ENCODE measurements around the gene FYN. TPM values are rescaled to one million over a fixed set of nuclear protein-coding genes. Genes with fewer than 3 reads are reported as not detected.

Gene FYN
- polyA plus RNA-seq, 1 donor (not counting 4 experiments of a cell fraction or from before 2014, with no cell fraction given), result 24.7 TPM

- no peak overlapping the region for H3K4me2 ChIP-seq (ENCODE audit: control insufficient read depth, extremely low read depth, insufficient read depth, low read depth, low read length)
- TF ChIP-seq EZH2 (IDR thresholded peaks at IDR 0.05; ENCODE audit: low read length) (no peak), CTCF (optimal IDR thresholded peaks at IDR 0.05 in 1 of 3, IDR thresholded peaks at IDR 0.05 in 1 of 3, conservative IDR thresholded peaks at IDR 0.05 in 1 of 3; ENCODE audit: extremely low read depth in 1 of 3, insufficient read depth in 2 of 3, low read length in 3 of 3) (no peak)
- H3K9ac ChIP-seq (ENCODE audit: control insufficient read depth, extremely low read depth, insufficient read depth, low read length), result no peak overlapping the region
- no peaks in the 10 kb centered on the region for H4K20me1 ChIP-seq (ENCODE audit: control insufficient read depth, extremely low read depth, insufficient read depth, low read length)
- no peaks in the 10 kb centered on the region for H3K9me1 ChIP-seq (ENCODE audit: control insufficient read depth, extremely low read depth, insufficient read depth, low read length)
- dilution Hi-C loops (cut with MboI; ENCODE audit: extremely low pct_ligation_motif_present, low sequenced_read_pairs), result no loop called here
- H3K9me3 ChIP-seq (ENCODE audit: control insufficient read depth, low read depth, low read length), result no peaks in the 10 kb centered on the region
- no peak overlapping the region for H2AFZ ChIP-seq (ENCODE audit: control insufficient read depth, low read length)
- H3K79me2 ChIP-seq (ENCODE audit: control insufficient read depth, insufficient read depth, low read length), result no peaks in the 10 kb centered on the region
- no peak for DNase-seq (ENCODE audit: low read depth, low spot score)
- H3K4me1 ChIP-seq (ENCODE audit: control insufficient read depth, extremely low read depth, insufficient read depth, low read length), result no peaks in the 10 kb centered on the region
- no peaks in the 10 kb centered on the region for H3K27me3 ChIP-seq (ENCODE audit: control insufficient read depth, extremely low read depth, insufficient read depth, low read length)
- peaks cover 2 to 16% of the 10 kb centered on the region in 2 experiments for H3K36me3 ChIP-seq (ENCODE audit: control insufficient read depth in 2 of 2, extremely low read depth in 1 of 2, insufficient read depth in 2 of 2, low read length in 2 of 2)
- no peak for FAIRE-seq
- H3K27ac ChIP-seq (ENCODE audit: control insufficient read depth, insufficient read depth, low read length), result no peak overlapping the region
- H3K4me3 ChIP-seq (ENCODE audit: control insufficient read depth in 2 of 3, extremely low read depth in 1 of 3, insufficient read depth in 2 of 3, low read depth in 1 of 3, low read length in 3 of 3), result no peak overlapping the region
Measured at GRCh38 chr6:111686249-111686931, 186.9 kb downstream of the FYN start.

- dilution Hi-C loops (cut with MboI; ENCODE audit: extremely low pct_ligation_motif_present, low sequenced_read_pairs), result no loop called here
Measured at GRCh38 chr6:111685526-111685925, 187.7 kb downstream of the FYN start.

More at GRCh38 chr6:111685526-111685925, 187.7 kb downstream of the FYN start:
- H4K20me1 ChIP-seq (ENCODE audit: control insufficient read depth, extremely low read depth, insufficient read depth, low read length), result no peaks in the 10 kb centered on the region
- H3K4me2 ChIP-seq (ENCODE audit: control insufficient read depth, extremely low read depth, insufficient read depth, low read depth, low read length), result no peak overlapping the region
- H3K9me3 ChIP-seq (ENCODE audit: control insufficient read depth, low read depth, low read length), result no peaks in the 10 kb centered on the region
- no peaks in the 10 kb centered on the region for H3K27me3 ChIP-seq (ENCODE audit: control insufficient read depth, extremely low read depth, insufficient read depth, low read length)
- no peaks in the 10 kb centered on the region for H3K9me1 ChIP-seq (ENCODE audit: control insufficient read depth, extremely low read depth, insufficient read depth, low read length)
- no peaks in the 10 kb centered on the region for H3K4me1 ChIP-seq (ENCODE audit: control insufficient read depth, extremely low read depth, insufficient read depth, low read length)
- H3K79me2 ChIP-seq (ENCODE audit: control insufficient read depth, insufficient read depth, low read length), result no peaks in the 10 kb centered on the region
- H3K4me3 ChIP-seq (ENCODE audit: control insufficient read depth in 2 of 3, extremely low read depth in 1 of 3, insufficient read depth in 2 of 3, low read depth in 1 of 3, low read length in 3 of 3), result no peak overlapping the region
- peaks cover 2 to 13% of the 10 kb centered on the region in 2 experiments for H3K36me3 ChIP-seq (ENCODE audit: control insufficient read depth in 2 of 2, extremely low read depth in 1 of 2, insufficient read depth in 2 of 2, low read length in 2 of 2)
- no peak overlapping the region for H3K9ac ChIP-seq (ENCODE audit: control insufficient read depth, extremely low read depth, insufficient read depth, low read length)
- no peak for FAIRE-seq
- TF ChIP-seq EZH2 (IDR thresholded peaks at IDR 0.05; ENCODE audit: low read length), result no peak
- TF ChIP-seq CTCF (optimal IDR thresholded peaks at IDR 0.05 in 1 of 3, IDR thresholded peaks at IDR 0.05 in 1 of 3, conservative IDR thresholded peaks at IDR 0.05 in 1 of 3; ENCODE audit: extremely low read depth in 1 of 3, insufficient read depth in 2 of 3, low read length in 3 of 3), result no peak
- no peak overlapping the region for H3K27ac ChIP-seq (ENCODE audit: control insufficient read depth, insufficient read depth, low read length)
- H2AFZ ChIP-seq (ENCODE audit: control insufficient read depth, low read length), result no peak overlapping the region
- no peak for DNase-seq (ENCODE audit: low read depth, low spot score)
